Psoas muscle (tissue), 8 donors: ENCODE data around the gene ITGAV. TPM values are rescaled to one million over a fixed set of nuclear protein-coding genes. Genes with fewer than 3 reads are reported as not detected.

ENCODE experiments used
- ATAC-seq, 4 donors: fragments of 200-7000 bp; cut with Tn5 transposase; one replicate each; pipeline ENCODE4 v1.9.1; 2020; ENCODE audit warnings: moderate library complexity in 3 of 4, mild to moderate bottlenecking in 2 of 4
- DNase-seq, 2 donors: peaks; one replicate each; pipeline ENCODE4 v3.0.0-alpha.2; 2020
- H3K27ac ChIP-seq: fragments of 200-600 bp; one replicate; pipeline ENCODE4 v1.8.0; 2022
- H3K27me3 ChIP-seq, 3 donors: fragments of 200-600 bp in 1 of 3; one replicate each; pipeline versions ENCODE4 v1.6.1 to v1.8.0; 2013 to 2022; ENCODE audit warnings: low read length in 2 of 3, mild to moderate bottlenecking in 2 of 3, moderate library complexity in 1 of 3; ENCODE audit not compliant: insufficient read depth in 3 of 3
- H3K36me3 ChIP-seq, 2 donors: fragments of 200-600 bp in 1 of 2; one replicate each; pipeline versions ENCODE4 v1.6.1 to v1.8.0; 2013 to 2022; ENCODE audit warnings: low read depth in 1 of 2, mild to moderate bottlenecking in 1 of 2, moderate library complexity in 1 of 2; ENCODE audit not compliant: insufficient read depth in 1 of 2
- H3K4me1 ChIP-seq: fragments of 200-600 bp; one replicate; pipeline ENCODE4 v1.8.0; 2022
- H3K4me3 ChIP-seq: fragments of 200-600 bp; one replicate; pipeline ENCODE4 v1.8.0; 2022; ENCODE audit warnings: mild to moderate bottlenecking
- H3K9me3 ChIP-seq: fragments of 200-600 bp; one replicate; pipeline ENCODE4 v1.8.0; 2022
- CTCF ChIP-seq: fragments of 200-600 bp; IDR thresholded peaks from one replicate; pipeline ENCODE4 v1.8.0; 2022; ENCODE audit warnings: antibody characterized with exemption
- WGBS, 3 donors: extraction: QIAGEN DNeasy Blood & Tissue Kit; methylation state at CpG; one replicate each; pipeline versions ENCODE4 v1.1.6 to v1.1.7; 2013; 5-methylcytosine and 5-hydroxymethylcytosine counted together
- intact Hi-C, 2 donors: fragments of 100-400 bp; cut with DNase I; formaldehyde crosslinking; loops; one replicate each; pipeline versions ENCODE4 v1.11.0 to v1.14.2; 2022
- polyA plus RNA-seq, 3 donors: library from polyadenylated mRNA; stranded (reverse); fragments of 200-250 nt; gene quantifications; one replicate each; pipeline ENCODE4 v1.2.3, GENCODE V29; 2013
- total RNA-seq, 4 donors: library from RNA; stranded (reverse); fragmentation: NEBNext Ultra II Directional in 2 of 4; extraction: Animal tissue kit (Norgen Biotek cat#: 25700) in 2 of 4; gene quantifications; one replicate each; pipeline versions ENCODE4 v1.2.1 to v1.2.4, GENCODE V29; 2021 to 2023
- donor health status: healthy with polysubstance abuse.
- donor health status: DM: no; HTN: no; CAD: no; lungs with moderate emphysema.
- donor health status: Bipolar disorder and iron deficiency.
- donor health status: healthy.
- donor health status: DM: yes; HTN: yes; CAD: no.
- donor health status: DM: no; HTN: no; CAD: no.
- donor health status: DM: no; HTN: no; CAD: no.
- donor health status: DM: yes; HTN: yes; CAD: no.

Gene ITGAV
- total and polyA plus RNA-seq, 7 donors: 4.6 to 67.4 (median 28.2) TPM

GRCh38 chr2:186721956-186722355, 132.1 kb downstream of the ITGAV start:
- Histone ChIP-seq H3K4me3 (no peak overlapping the region), H3K4me1 (no peaks in the 10 kb centered on the region), H3K9me3 (no peaks in the 10 kb centered on the region), H3K36me3 (no peaks in the 10 kb centered on the region), H3K27ac (no peak overlapping the region), H3K27me3 (no peaks in the 10 kb centered on the region)
- DNase-seq: no peak
- no peak for ATAC-seq
- intact Hi-C loops: no loop called here
- no peak for TF ChIP-seq CTCF

- ATAC-seq: no peak
- H3K4me3 ChIP-seq: no peak overlapping the region
Observed at GRCh38 chr2:186724736-186725135, 134.9 kb downstream of the ITGAV start.

GRCh38 chr2:186725783-186726182, 135.9 kb downstream of the ITGAV start:
- H3K27me3 ChIP-seq: no peaks in the 10 kb centered on the region
- no peaks in the 10 kb centered on the region for H3K9me3 ChIP-seq
- WGBS, 3 donors: 88 to 100% (median 90%) methylated on average over 1 of the region's 1 CpG
- no peaks in the 10 kb centered on the region for H3K36me3 ChIP-seq
- intact Hi-C loops: no loop called here
- H3K4me3 ChIP-seq: no peak overlapping the region
- ATAC-seq (no peak), DNase-seq (no peak)
- no peak overlapping the region for H3K27ac ChIP-seq
- H3K4me1 ChIP-seq: no peaks in the 10 kb centered on the region
- no peak for TF ChIP-seq CTCF

More at GRCh38 chr2:186724736-186725135, 134.9 kb downstream of the ITGAV start:
- H3K27ac ChIP-seq: no peak overlapping the region
- WGBS, 3 donors: 82 to 95% (median 84%) methylated on average over 7 of the region's 7 CpGs
- intact Hi-C loops: no loop called here
- no peak for DNase-seq
- no peaks in the 10 kb centered on the region for H3K4me1 ChIP-seq
- H3K9me3 ChIP-seq: no peaks in the 10 kb centered on the region
- H3K27me3 ChIP-seq: no peaks in the 10 kb centered on the region
- H3K36me3 ChIP-seq: no peaks in the 10 kb centered on the region
- no peak for TF ChIP-seq CTCF

GRCh38 chr2:186726938-186727337, 137.1 kb downstream of the ITGAV start:
- TF ChIP-seq CTCF: no peak
- Histone ChIP-seq H3K27ac (no peak overlapping the region), H3K27me3 (no peaks in the 10 kb centered on the region), H3K4me3 (no peak overlapping the region), H3K9me3 (no peaks in the 10 kb centered on the region), H3K4me1 (no peaks in the 10 kb centered on the region), H3K36me3 (no peaks in the 10 kb centered on the region)
- DNase-seq (no peak), ATAC-seq (no peak)
- intact Hi-C loops: no loop called here
- WGBS, 3 donors: 70 to 82% (median 71%) methylated on average over 3 of the region's 3 CpGs

- intact Hi-C loops: no loop called here
- WGBS, 3 donors: 92 to 98% (median 94%) methylated on average over 2 of the region's 2 CpGs
- Histone ChIP-seq H3K27me3 (no peaks in the 10 kb centered on the region), H3K4me1 (no peaks in the 10 kb centered on the region), H3K9me3 (no peaks in the 10 kb centered on the region), H3K4me3 (no peak overlapping the region), H3K27ac (no peak overlapping the region), H3K36me3 (no peaks in the 10 kb centered on the region)
- DNase-seq (no peak), ATAC-seq (no peak)
- TF ChIP-seq CTCF: no peak
Observed at GRCh38 chr2:186728631-186729030, 138.8 kb downstream of the ITGAV start.

Other genes with a start within 250 kb of the ITGAV start
- 10 to 100 TPM; 31.1 to 56.3 (median 51.2) TPM for gene ZC3H15, start 103.8 kb upstream of the ITGAV start, total RNA-seq
- gene ZC3H15, start 103.8 kb upstream of the ITGAV start, polyA plus RNA-seq: 10 to 100 TPM; 33.9 to 83.8 (median 66.9) TPM
- gene FAM171B, start 104.0 kb downstream of the ITGAV start, total RNA-seq: 1 to 10 TPM in 3 of 4 donors, under 1 TPM in 1; 0.59 to 3.8 (median 1.6) TPM
- under 1 TPM; 0.28 to 0.36 (median 0.35) TPM for gene FAM171B, start 104.0 kb downstream of the ITGAV start, polyA plus RNA-seq